ENCODE data around the gene ITGBL1.

ITGBL1 gene

GRCh38 chr13:101752432-101752831 is 300.0 kb downstream of the ITGBL1 start:
- Histone ChIP-seq H3K27me3 (ENCODE audit: low read length) (no peaks in the 10 kb centered on the region), H3K4me2 (ENCODE audit: low read depth, low read length, poor library complexity, severe bottlenecking) (no peak overlapping the region), H3K36me3 (ENCODE audit: low read length) (no peaks in the 10 kb centered on the region), H3K27ac (ENCODE audit: low read depth, low read length) (no peak overlapping the region), H3K9me2 (replicated peaks; ENCODE audit: insufficient read depth, low read length) (no peaks in the 10 kb centered on the region), H3K9me3 (ENCODE audit: insufficient read depth, low read length) (no peaks in the 10 kb centered on the region), H4K20me1 (ENCODE audit: low read depth, low read length) (no peaks in the 10 kb centered on the region), H3K79me2 (ENCODE audit: insufficient read depth, low read length) (no peaks in the 10 kb centered on the region), H2AFZ (ENCODE audit: low read depth, low read length, severe bottlenecking) (no peak overlapping the region), H3K9ac (ENCODE audit: low read length) (no peak overlapping the region), H3F3A (ENCODE audit: insufficient read depth) (no peaks in the 10 kb centered on the region), H3K4me3 (ENCODE audit: insufficient read depth, low read length, poor library complexity, severe bottlenecking) (no peak overlapping the region)
- no peak for TF ChIP-seq EZH2phosphoT487 (conservative IDR thresholded peaks at IDR 0.05; ENCODE audit: low read length)
- TF ChIP-seq CTCF (IDR thresholded peaks at IDR 0.05; ENCODE audit: insufficient read depth, low read length, poor library complexity, severe bottlenecking): no peak

GRCh38 chr13:101755228-101755887 is 302.9 kb downstream of the ITGBL1 start:
- no peaks in the 10 kb centered on the region for H4K20me1 ChIP-seq (ENCODE audit: low read depth, low read length)
- no peak overlapping the region for H3K9ac ChIP-seq (ENCODE audit: low read length)
- H3K27ac ChIP-seq (ENCODE audit: low read depth, low read length): no peak overlapping the region
- TF ChIP-seq CTCF (IDR thresholded peaks at IDR 0.05; ENCODE audit: insufficient read depth, low read length, poor library complexity, severe bottlenecking) (no peak), EZH2phosphoT487 (conservative IDR thresholded peaks at IDR 0.05; ENCODE audit: low read length) (no peak)
- no peak overlapping the region for H2AFZ ChIP-seq (ENCODE audit: low read depth, low read length, severe bottlenecking)
- no peaks in the 10 kb centered on the region for H3F3A ChIP-seq (ENCODE audit: insufficient read depth)
- H3K4me2 ChIP-seq (ENCODE audit: low read depth, low read length, poor library complexity, severe bottlenecking): no peak overlapping the region
- H3K36me3 ChIP-seq (ENCODE audit: low read length): no peaks in the 10 kb centered on the region
- H3K27me3 ChIP-seq (ENCODE audit: low read length): no peaks in the 10 kb centered on the region
- H3K9me3 ChIP-seq (ENCODE audit: insufficient read depth, low read length): no peaks in the 10 kb centered on the region
- H3K4me3 ChIP-seq (ENCODE audit: insufficient read depth, low read length, poor library complexity, severe bottlenecking): no peak overlapping the region
- H3K79me2 ChIP-seq (ENCODE audit: insufficient read depth, low read length): no peaks in the 10 kb centered on the region
- no peaks in the 10 kb centered on the region for H3K9me2 ChIP-seq (replicated peaks; ENCODE audit: insufficient read depth, low read length)

GRCh38 chr13:101757446-101758039 is 305.1 kb downstream of the ITGBL1 start:
- TF ChIP-seq CTCF (IDR thresholded peaks at IDR 0.05; ENCODE audit: insufficient read depth, low read length, poor library complexity, severe bottlenecking) (no peak), EZH2phosphoT487 (conservative IDR thresholded peaks at IDR 0.05; ENCODE audit: low read length) (no peak)
- H3K27ac ChIP-seq (ENCODE audit: low read depth, low read length): no peak overlapping the region
- no peaks in the 10 kb centered on the region for H4K20me1 ChIP-seq (ENCODE audit: low read depth, low read length)

More at GRCh38 chr13:101757446-101758039, 305.1 kb downstream of the ITGBL1 start:
- H3K9me2 ChIP-seq (replicated peaks; ENCODE audit: insufficient read depth, low read length): no peaks in the 10 kb centered on the region
- no peak overlapping the region for H3K4me3 ChIP-seq (ENCODE audit: insufficient read depth, low read length, poor library complexity, severe bottlenecking)
- H2AFZ ChIP-seq (ENCODE audit: low read depth, low read length, severe bottlenecking): no peak overlapping the region
- no peak overlapping the region for H3K9ac ChIP-seq (ENCODE audit: low read length)
- no peaks in the 10 kb centered on the region for H3F3A ChIP-seq (ENCODE audit: insufficient read depth)
- H3K36me3 ChIP-seq (ENCODE audit: low read length): no peaks in the 10 kb centered on the region
- H3K79me2 ChIP-seq (ENCODE audit: insufficient read depth, low read length): no peaks in the 10 kb centered on the region
- no peaks in the 10 kb centered on the region for H3K27me3 ChIP-seq (ENCODE audit: low read length)
- no peaks in the 10 kb centered on the region for H3K9me3 ChIP-seq (ENCODE audit: insufficient read depth, low read length)
- H3K4me2 ChIP-seq (ENCODE audit: low read depth, low read length, poor library complexity, severe bottlenecking): no peak overlapping the region
